Suppressor macrophage (primary cell): Measurements from ENCODE around the gene SIRPG.
A peak's percentile ranks its signal among the peaks of the same experiment; 100 is the strongest.
"Not testable (repeated sequence)": the region's sequence is repeated elsewhere in the genome, so short reads cannot be mapped to it uniquely, and the experiment has no call there.

ENCODE experiments used
- DNase-seq, 4 experiments: peaks; one replicate each; pipeline ENCODE4 v3.0.0-alpha.2; 2020 to 2022

The SIRPG gene

DNA sequence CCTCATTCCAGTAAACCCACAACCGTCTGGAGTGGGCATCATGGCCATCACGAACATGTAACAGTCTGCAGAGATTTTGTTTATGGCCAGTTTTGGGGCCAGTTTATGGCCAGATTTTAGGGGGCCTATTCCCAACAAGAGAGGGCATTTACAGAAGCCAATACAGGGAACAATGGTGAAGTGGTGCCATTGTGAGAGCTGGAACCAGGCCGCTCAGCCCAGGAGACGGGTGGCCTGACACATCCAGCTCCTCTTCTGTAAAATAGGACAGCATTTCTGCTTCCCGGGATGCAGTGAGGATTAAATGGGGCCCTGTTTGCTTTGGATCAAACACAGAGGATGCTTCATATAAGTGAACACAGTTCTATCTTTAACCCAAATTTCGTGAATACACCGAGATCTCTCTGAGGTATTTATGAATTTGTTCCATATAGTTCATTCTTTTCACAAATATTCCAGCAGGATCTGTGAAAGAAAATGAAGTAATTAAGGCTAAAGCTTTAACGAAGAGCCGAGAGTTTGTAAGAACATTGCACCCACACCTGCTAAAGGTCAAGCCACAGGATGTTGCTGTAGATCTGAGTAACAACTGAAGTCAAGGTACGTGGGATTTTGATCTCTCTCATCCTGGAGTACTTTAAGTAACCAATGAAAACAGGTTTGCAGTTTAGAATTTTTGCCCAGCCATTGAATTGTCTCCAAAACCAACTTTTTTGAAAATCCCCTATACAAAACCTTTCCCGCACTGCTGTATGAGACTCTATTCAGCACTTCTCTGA lies 14.5 kb upstream of the SIRPG start:
- DNase-seq: no peak

- DNase-seq: no peak
Observed at GRCh38 chr20:1669304-1669703, 11.7 kb upstream of the SIRPG start.

DNA sequence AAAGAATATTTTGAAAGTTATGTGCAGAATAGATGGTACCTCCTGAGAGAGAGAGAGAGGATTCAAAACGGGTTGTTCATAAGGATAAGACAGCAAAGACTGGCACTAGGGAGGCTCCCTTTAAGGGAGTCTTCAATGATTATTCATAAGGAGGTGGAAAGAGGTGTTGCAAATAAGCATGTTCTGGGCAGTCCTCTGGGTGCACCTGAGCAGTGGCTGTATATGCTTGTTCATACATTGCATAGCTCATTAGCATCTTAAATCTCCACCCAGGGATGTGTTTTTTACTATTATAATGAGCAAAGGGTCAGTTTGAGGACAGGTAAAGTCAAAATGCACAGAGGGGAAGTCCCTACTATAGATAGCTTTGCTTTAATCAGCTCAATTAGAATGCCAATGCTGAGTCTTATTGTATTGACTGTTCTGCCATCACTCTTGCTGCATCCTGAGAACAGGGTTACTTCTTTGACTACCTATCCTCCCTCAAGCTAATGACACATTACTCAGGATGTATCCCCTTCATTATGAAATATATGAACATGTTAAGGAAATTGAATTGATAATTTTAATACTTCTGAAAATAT lies 10.0 kb upstream of the SIRPG start:
- no peak for DNase-seq

- no peak for DNase-seq
Observed at GRCh38 chr20:1666802-1667201, 9.2 kb upstream of the SIRPG start.

- DNase-seq: no peak
Observed at GRCh38 chr20:1665345-1665744, 7.8 kb upstream of the SIRPG start.

GRCh38 chr20:1664911-1665310 lies 7.3 kb upstream of the SIRPG start:
- peak in 2 of 4 experiments; percentile 10 to 39 for DNase-seq

GRCh38 chr20:1663917-1664316 lies 6.3 kb upstream of the SIRPG start:
- DNase-seq: peak; percentile 8 to 57 (median 42)

DNA sequence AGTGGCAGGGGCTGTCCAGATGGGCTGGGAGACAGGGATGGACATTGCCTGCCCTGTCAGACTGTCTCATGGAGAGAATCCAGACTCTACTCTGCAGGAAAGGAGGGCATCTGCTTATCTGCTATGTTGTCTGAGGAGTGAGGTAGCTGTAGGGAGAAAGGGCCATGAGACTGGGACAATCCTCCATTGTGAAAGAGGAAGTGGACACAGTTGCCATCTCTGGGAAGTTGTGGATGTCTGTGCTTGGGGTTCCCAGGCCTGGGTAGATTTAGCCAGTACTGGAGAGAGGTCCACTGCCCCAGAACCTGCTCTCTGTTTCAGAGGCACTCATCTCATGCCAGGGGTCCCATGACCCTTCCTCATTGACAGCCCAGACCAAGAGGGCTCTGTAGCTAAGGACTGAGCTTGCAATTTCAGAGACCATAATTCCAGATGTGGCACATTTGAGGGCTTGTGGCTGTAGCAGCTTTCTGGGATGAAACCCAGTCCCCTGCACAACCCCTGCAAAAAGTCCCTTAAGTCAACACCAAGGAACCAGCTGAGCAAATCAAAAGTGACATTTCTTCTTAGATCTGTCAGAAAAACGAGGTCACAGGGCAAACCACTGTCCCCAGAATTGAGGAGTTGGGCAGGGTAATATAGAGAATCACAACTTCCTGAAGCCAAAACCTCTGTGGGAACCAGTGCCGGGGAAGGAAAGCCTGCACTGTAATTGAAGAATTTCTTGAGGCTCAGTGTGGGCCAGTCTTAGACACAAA lies 4.1 kb upstream of the SIRPG start:
- peak; percentile 34 to 56 (median 52) for DNase-seq

DNA sequence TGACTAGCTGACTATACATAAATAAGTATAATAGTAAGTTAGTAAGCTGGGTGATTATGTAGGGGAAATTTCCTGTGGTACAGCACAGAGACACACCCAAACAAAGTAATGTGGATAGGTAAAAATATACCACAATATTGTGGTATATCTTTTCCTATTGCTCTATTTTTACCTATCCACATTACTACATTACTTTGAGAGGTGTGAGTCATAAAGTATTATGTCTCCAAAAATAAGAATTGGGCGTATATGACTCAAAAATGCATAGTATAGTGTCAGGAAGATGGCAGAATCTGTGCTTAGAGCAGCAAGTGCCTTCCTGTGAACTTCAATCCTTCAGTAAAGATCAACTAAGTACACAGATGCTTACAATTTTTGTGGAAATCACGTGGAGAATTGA lies 2.7 kb upstream of the SIRPG start:
- no peak for DNase-seq

DNA sequence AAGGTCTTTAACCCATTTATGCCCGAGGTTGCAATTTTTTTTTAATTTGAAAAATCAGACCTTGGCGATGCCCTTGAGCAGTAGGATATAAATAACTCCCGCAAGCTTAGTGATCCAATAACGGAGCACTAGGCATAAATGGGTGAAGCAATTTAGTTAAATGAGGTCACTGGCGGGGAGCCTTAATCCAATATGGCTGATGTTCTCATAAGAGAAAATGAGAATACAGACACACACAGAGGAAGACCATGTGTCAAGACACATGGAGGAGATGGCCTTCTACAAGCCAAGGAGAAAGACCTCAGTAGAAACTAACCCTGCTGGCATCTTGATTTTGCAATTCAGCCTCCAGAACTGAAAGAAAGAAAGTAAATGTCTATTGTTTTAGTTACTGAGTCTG lies 735 bp downstream of the SIRPG start:
- no peak for DNase-seq

GRCh38 chr20:1654996-1655395 lies 2.6 kb downstream of the SIRPG start:
- DNase-seq: peak in 1 of 4 experiments; percentile 12

GRCh38 chr20:1652960-1653359 lies 4.6 kb downstream of the SIRPG start:
- no peak for DNase-seq

DNA sequence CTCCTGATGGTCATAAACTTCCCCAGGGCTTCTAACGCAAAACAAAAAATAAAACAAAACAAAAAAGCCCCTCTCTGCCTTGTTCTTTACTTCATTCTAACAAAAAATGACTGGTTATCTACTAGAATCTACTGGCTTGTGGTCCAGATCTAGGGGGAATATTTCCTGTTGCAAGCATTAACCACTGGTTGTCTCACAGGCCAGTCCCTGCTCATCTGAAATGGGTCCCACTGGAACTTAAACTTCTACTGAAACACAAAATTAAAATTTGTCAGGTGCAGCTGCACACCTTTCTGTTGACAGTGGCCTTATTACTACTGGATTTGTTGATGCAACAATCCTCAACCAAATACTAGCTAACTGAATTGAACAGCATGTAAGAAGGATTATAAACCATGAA lies 5.5 kb downstream of the SIRPG start:
- no peak for DNase-seq

- peak in 1 of 4 experiments; percentile 20 for DNase-seq
Observed at GRCh38 chr20:1651268-1652058, 6.1 kb downstream of the SIRPG start.

- DNase-seq: no peak
Observed at GRCh38 chr20:1648101-1648500, 9.5 kb downstream of the SIRPG start.

- DNase-seq: no peak
Observed at GRCh38 chr20:1646975-1647431, 10.6 kb downstream of the SIRPG start.

GRCh38 chr20:1644101-1644962 lies 13.2 kb downstream of the SIRPG start:
- no peak for DNase-seq

- not testable (repeated sequence) for DNase-seq
Observed at GRCh38 chr20:1638643-1639042, 18.9 kb downstream of the SIRPG start.

GRCh38 chr20:1637755-1638154 lies 19.8 kb downstream of the SIRPG start:
- DNase-seq: no peak

- DNase-seq: no peak
Observed at GRCh38 chr20:1637226-1637625, 20.4 kb downstream of the SIRPG start.

DNA sequence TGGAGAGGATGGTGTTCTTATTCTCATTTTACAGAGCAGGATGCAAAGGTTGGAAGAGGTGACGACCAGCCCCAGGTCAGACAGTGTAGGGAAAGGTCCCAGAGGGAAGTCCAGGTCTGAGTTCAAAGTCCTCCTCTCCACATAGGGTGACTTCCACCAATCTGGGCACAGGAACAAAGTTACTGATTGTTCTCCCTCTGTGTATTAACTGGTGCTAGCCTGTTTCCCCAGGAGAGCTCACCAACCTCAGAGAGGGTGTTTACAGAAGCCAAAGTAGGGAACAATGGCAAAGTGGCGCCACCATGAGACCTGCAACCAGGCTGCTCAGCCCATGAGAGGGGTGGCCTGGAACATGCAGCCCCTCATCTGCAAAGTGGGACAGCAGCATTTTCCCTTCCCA lies 21.0 kb downstream of the SIRPG start:
- peak in 1 of 4 experiments; percentile 36 for DNase-seq
